ENCODE measurements around the gene NPIPA5.
"Not testable (repeated sequence)": the region's sequence is repeated elsewhere in the genome, so short reads cannot be mapped to it uniquely, and the experiment has no call there.

DNA sequence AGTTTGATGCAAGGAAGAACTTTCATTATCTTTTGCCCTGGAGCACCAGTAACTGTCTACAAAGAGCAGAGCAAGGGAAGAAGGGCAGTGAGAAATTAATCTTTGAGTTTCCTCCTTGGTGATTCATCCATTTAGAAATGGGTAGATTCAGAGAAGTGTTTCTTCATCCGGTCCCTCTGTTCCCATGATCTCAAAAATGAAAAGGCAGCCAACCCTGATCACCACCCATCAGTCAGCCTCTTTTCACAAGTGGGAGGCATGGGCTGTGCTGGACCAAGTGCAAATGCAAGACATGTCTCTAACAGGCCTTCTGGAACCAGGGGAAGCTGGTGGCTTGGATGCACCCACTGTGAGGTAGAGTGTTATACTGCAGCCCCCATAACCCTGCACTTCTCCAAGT lies 35.8 kb downstream of the NPIPA5 start:
- TF ChIP-seq, protein P1, sequence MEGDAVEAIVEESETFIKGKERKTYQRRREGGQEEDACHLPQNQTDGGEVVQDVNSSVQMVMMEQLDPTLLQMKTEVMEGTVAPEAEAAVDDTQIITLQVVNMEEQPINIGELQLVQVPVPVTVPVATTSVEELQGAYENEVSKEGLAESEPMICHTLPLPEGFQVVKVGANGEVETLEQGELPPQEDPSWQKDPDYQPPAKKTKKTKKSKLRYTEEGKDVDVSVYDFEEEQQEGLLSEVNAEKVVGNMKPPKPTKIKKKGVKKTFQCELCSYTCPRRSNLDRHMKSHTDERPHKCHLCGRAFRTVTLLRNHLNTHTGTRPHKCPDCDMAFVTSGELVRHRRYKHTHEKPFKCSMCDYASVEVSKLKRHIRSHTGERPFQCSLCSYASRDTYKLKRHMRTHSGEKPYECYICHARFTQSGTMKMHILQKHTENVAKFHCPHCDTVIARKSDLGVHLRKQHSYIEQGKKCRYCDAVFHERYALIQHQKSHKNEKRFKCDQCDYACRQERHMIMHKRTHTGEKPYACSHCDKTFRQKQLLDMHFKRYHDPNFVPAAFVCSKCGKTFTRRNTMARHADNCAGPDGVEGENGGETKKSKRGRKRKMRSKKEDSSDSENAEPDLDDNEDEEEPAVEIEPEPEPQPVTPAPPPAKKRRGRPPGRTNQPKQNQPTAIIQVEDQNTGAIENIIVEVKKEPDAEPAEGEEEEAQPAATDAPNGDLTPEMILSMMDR (IDR thresholded peaks at IDR 0.05) = not testable (repeated sequence)
- not testable (repeated sequence) for TF ChIP-seq POLR2A (IDR thresholded peaks at IDR 0.05)

Data from tibial nerve (tissue), 3 donors.